Left lung (tissue), 10 donors: ENCODE measurements around the gene GRIA4. TPM values are rescaled to one million over a fixed set of nuclear protein-coding genes. Genes with fewer than 3 reads are reported as not detected.
A peak's percentile ranks its signal among the peaks of the same experiment; 100 is the strongest.

Experiments used
- ATAC-seq: fragments of 200-7000 bp; cut with Tn5 transposase; one replicate; pipeline ENCODE4 v1.9.1; 2020; ENCODE audit warnings: moderate library complexity
- DNase-seq, 4 donors: peaks; one replicate each; pipeline ENCODE4 v3.0.0-alpha.2; 2013 to 2020
- H3K27ac ChIP-seq, 2 donors: fragments of 200-600 bp; sonication (generic) in 1 of 2; one replicate each; pipeline versions ENCODE4 v1.5.0 to v1.8.0; 2020 to 2021
- H3K27me3 ChIP-seq, 2 donors: fragments of 200-600 bp; sonication (generic) in 1 of 2; one replicate each; pipeline versions ENCODE4 v1.5.0 to v1.8.0; 2020 to 2021
- H3K36me3 ChIP-seq, 2 donors: fragments of 200-600 bp; sonication (generic) in 1 of 2; one replicate each; pipeline versions ENCODE4 v1.5.0 to v1.8.0; 2020 to 2021
- H3K4me1 ChIP-seq, 2 donors: fragments of 200-600 bp; one replicate each; pipeline ENCODE4 v1.8.0; 2021
- H3K4me3 ChIP-seq, 2 donors: fragments of 200-600 bp; sonication (generic) in 1 of 2; one replicate each; pipeline versions ENCODE4 v1.5.0 to v1.8.0; 2020 to 2021; ENCODE audit warnings: mild to moderate bottlenecking in 1 of 2
- H3K9me3 ChIP-seq, 2 donors: fragments of 200-600 bp; sonication (generic) in 1 of 2; one replicate each; pipeline versions ENCODE4 v1.5.0 to v1.8.0; 2020 to 2021
- CTCF ChIP-seq, 2 donors: fragments of 200-600 bp; sonication (generic) in 1 of 2; IDR thresholded peaks; one replicate each; pipeline versions ENCODE4 v1.5.0 to v1.8.0; 2021; ENCODE audit warnings: antibody characterized with exemption in 2 of 2
- intact Hi-C, 2 donors: fragments of 100-400 bp; cut with DNase I; formaldehyde crosslinking; loops; one replicate each; pipeline versions ENCODE4 v1.11.2 to v1.14.2; 2022
- polyA plus RNA-seq, 6 donors: library from polyadenylated mRNA; unstranded; fragments of 120-200 nt; gene quantifications; one replicate each; pipeline ENCODE4 v1.2.1, GENCODE V29; 2013; ENCODE audit not compliant: insufficient read length in 6 of 6
- total RNA-seq, 2 donors: library from RNA; stranded (reverse); fragmentation: NEBNext Ultra II Directional; extraction: Animal tissue kit (Norgen Biotek cat#: 25700); gene quantifications; one replicate each; pipeline ENCODE4 v1.2.1, GENCODE V29; 2021
- donor health status: DM: no; HTN: yes; CAD: no.
- donor health status: DM: no; HTN: no; CAD: no.

Gene GRIA4
- total and polyA plus RNA-seq, 8 donors: 0.27 to 0.98 (median 0.63) TPM; not detected in 2

GRCh38 chr11:105960252-105961245, 350.7 kb downstream of the GRIA4 start:
- no peaks in the 10 kb centered on the region for H3K4me1 ChIP-seq
- ATAC-seq (no peak), DNase-seq (peak in 1 of 4 donors; percentile 55)
- H3K9me3 ChIP-seq: peaks cover 0 to 4% of the 10 kb centered on the region in 2 donors
- TF ChIP-seq CTCF (IDR thresholded peaks at IDR 0.05): no peak
- no peaks in the 10 kb centered on the region for H3K27me3 ChIP-seq
- intact Hi-C loops: no loop called here
- H3K4me3 ChIP-seq: no peak overlapping the region
- H3K27ac ChIP-seq: no peak overlapping the region
- no peaks in the 10 kb centered on the region for H3K36me3 ChIP-seq

- DNase-seq (no peak), ATAC-seq (peak; percentile 39)
- Histone ChIP-seq H3K36me3 (no peaks in the 10 kb centered on the region), H3K4me3 (no peak overlapping the region), H3K9me3 (no peaks in the 10 kb centered on the region), H3K27me3 (no peaks in the 10 kb centered on the region), H3K4me1 (no peaks in the 10 kb centered on the region), H3K27ac (no peak overlapping the region)
- intact Hi-C loops: no loop called here
- no peak for TF ChIP-seq CTCF (IDR thresholded peaks at IDR 0.05)
Observed at GRCh38 chr11:105968021-105968697, 358.3 kb downstream of the GRIA4 start.

- intact Hi-C loops: no loop called here
- no peak for TF ChIP-seq CTCF (IDR thresholded peaks at IDR 0.05)
- no peak for ATAC-seq
- no peak overlapping the region for H3K4me3 ChIP-seq
- H3K9me3 ChIP-seq: no peaks in the 10 kb centered on the region
- H3K27me3 ChIP-seq: no peaks in the 10 kb centered on the region
- DNase-seq: no peak
- no peak overlapping the region for H3K27ac ChIP-seq
- H3K4me1 ChIP-seq: no peaks in the 10 kb centered on the region
- H3K36me3 ChIP-seq: no peaks in the 10 kb centered on the region
Observed at GRCh38 chr11:105969756-105970155, 359.9 kb downstream of the GRIA4 start.

- DNase-seq (no peak), ATAC-seq (no peak)
- Histone ChIP-seq H3K9me3 (no peaks in the 10 kb centered on the region), H3K4me1 (no peaks in the 10 kb centered on the region), H3K27me3 (no peaks in the 10 kb centered on the region), H3K27ac (no peak overlapping the region), H3K36me3 (no peaks in the 10 kb centered on the region), H3K4me3 (no peak overlapping the region)
- no peak for TF ChIP-seq CTCF (IDR thresholded peaks at IDR 0.05)
- intact Hi-C loops: no loop called here
Observed at GRCh38 chr11:105975128-105975527, 365.3 kb downstream of the GRIA4 start.
